Islet of Langerhans (tissue), 1 donor: ENCODE measurements around the gene PRM3.

ENCODE experiments used
- FAIRE-seq: peaks from one replicate; lab custom pipeline; 2011; peaks lifted over from hg19 to GRCh38; lab: Jason Lieb, UNC

Gene PRM3, protein sequence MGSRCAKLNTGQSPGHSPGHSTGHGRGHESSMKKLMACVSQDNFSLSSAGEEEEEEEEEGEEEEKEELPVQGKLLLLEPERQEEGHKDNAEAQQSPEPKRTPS

DNA sequence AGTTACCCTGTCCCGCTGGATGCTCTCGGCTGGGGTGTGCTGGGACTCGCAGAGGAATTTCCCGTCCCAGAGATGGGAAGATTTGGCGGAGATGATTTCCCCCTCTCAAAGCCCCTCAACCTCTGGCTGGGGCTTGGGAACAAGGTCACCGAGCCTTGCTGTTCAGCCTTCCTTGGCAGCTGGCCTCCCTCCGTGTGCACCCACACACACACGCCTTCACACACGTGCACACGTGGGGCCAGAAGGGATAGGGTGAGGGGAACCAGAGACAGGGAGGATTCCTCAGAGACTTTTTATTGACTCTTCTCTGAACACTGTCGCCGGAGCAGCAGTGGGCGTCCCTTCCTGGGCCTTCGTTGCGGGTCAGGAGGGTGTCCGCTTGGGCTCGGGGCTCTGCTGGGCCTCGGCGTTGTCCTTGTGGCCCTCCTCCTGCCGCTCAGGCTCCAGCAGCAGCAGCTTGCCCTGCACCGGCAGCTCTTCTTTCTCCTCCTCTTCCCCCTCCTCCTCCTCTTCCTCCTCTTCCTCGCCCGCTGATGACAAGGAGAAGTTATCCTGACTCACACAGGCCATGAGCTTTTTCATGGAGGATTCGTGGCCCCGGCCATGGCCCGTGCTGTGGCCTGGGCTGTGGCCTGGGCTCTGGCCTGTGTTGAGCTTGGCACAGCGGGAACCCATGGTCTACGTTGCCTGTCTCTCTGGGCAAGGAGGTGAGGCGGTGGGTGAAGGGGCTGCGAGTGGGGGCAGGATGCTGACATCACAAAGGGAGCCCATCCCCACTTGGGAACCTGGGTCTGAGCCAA, at the start of gene PRM3:
Gene PRM3 (minus strand): TSS at position 709 of the 800 bp plus-strand sequence. CDS start 34 bp downstream, at position 675.
- FAIRE-seq, result no peak

DNA sequence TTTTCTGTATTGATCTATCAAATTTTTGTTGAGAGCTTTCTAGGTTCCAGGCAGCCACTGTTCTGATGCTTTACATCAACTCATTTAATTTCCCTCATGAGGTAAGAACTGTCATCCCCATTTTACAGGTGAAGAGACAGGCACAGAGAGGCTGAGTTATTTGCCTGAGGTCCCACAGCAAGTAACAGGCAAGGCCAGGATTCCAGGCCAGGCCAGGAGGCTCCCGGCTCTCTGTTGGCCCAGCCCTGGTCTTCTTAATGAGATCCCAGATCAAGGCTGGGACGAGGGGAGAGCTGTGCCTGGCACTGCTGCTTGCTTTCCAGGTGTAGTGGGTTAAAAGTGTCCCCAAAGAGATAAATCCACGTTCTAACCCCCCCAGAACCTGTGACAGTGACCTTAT, 49.4 kb upstream of the PRM3 start:
- FAIRE-seq, result no peak

DNA sequence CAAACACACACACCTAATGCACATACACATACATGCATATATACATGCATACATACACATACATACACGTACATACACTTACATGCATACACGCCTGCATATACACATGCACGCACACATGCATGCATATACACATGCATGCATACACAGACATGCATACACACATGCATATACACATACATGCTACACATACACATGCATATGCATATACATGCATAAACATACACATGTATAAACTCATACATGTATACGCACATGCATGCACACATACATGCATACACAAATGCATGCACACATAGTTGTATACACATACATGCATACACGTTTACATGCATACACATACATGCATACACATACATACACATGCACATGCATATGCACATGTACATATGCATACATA, 48.2 kb upstream of the PRM3 start:
- no peak for FAIRE-seq

DNA sequence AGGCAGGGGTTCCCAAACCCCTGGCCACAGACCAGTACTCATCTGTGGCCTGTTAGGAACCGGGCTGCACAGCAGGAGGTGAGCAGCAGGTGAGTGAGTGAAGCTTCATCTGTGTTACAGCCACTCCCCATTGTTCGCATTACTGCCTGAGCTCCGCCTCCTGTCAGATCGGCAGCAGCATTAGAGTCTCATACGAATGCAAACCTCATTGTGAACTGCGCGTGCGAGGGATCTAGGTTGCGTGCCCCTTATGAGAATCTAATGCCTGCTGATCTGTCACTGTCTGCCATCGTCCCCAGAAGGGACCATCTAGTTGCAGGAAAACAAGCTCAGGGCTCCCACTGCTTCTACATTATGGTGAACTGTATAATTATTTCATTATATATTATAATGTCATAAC, 46.7 kb upstream of the PRM3 start:
- no peak for FAIRE-seq

DNA sequence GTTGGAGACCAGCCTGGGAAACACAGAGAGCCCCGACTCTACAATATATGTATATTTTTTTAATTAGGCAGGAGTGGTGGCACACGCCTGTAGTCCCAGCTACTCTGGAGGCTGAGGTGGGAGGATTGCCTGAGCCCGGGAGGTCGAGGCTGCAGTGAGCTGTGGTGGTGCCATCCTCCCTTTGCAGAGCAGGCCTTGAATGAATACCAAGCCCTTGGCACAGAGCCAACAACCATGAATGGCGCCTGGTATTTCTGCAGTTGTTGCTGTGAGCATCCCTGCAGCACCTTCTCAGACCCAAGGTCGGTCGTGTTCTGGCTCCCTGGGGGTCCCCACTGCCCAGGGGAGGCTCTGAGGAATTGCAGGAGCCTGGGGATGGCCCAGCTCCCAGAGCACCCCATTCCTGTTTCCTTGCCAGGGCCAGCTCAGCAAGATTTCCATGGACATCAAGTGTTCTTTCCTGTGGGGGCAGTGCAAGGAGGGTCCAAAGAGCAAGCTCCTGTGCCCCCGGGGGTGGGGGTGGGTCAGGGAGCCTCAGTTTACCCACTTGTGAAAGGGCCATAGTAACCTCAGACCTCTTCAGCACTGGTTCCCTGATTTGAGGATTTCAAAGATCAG, 46.2 kb upstream of the PRM3 start:
- FAIRE-seq, result no peak

DNA sequence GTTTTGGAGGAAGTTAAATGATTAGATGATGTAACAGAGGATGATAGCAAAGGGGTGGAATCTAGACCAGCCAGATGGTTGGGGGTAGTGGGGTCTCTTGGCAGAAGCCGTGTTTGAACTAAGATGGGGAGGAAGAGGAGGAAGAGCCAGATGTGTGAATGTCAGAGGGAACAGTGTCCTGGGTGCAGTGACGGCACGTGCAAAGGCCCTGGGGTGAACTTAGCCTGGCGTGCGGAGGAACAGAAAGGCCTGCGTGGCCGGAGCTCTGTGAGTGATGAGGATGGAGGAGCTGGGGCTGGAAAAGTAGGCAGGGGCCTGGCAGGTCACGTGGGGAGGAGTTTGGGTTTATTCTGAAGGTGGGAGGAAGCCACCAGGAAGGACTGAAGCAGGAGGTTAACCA, 45.4 kb upstream of the PRM3 start:
- no peak for FAIRE-seq

DNA sequence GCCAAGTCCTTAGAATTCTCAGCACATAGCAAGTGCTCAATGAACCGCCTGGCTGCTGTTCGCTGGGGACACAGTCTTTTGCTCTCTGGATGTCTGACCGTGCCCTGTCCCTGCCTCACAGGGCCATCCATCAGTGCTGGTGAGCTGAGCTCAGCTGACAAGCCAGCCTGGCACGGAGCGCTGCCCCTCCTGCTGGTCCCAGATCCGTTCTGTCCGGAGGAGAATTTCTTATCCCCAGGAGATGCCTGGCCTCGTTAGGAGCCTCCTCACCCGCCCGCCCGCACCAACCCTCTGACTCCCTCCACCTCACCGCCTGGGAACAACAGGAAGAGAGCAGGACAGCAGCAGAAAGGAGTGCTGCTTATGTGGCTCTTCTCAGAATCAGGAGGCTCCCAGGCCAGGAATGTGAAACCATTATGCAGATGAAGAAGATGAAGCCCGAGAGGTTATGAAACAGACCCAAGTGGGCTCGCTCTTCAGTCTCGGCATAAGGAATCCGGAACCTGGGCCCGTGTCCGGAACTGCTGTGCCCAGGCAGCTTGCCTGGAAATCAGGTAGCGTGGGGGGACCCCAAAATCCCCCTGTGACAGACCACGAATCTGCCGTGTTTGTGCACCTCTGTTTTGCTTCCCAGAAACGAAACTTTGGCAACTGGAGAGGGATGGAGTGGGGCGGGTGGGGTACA, 43.0 kb upstream of the PRM3 start:
- no peak for FAIRE-seq

DNA sequence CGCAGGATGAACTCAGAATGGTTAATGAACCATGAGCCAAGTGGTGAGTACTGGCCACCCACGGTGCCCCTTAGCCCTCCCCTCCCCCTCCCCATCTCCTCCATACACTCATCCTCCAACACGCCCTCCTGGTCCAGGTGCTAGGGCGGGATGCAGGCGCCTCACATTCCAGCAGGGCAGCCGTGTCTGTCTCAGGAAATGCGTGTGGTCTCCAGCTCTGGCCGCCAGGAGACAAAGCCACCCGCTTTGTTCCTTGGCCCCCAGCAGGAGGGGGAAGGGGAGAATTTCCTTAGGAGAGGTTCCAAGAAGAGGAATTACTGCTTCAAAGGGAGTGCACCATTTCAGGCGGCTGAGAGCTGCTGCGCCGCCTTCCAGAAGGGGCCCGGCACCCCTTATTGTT, 42.1 kb upstream of the PRM3 start:
- no peak for FAIRE-seq

DNA sequence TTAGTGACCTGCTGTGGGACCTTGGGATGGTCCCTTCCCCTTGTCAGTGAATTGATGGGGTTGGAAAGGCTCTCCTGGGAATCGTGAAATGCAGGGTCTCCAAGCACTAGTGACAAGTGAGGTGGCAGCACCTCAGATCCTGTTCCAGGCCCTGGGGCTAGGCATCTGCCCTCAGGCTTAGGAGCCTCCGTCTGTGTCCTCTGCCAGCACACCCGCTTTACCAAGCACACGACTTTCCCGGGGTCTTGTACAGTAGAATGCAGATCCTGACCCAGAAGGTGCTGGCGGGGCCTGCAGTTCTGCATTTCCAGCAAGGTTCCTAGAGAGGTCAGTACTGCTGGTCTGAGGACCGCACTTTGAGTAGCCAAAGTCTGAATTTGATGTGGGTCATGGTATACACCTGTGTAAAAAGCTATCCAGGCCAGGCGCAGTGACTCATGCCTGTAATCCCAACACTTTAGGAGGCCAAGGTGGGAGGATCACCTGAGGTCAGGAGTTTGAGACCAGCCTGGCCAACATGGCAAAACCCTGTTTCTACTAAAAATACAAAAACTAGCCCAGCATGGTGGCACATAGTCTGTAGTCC, 41.0 kb upstream of the PRM3 start:
- FAIRE-seq, result no peak

DNA sequence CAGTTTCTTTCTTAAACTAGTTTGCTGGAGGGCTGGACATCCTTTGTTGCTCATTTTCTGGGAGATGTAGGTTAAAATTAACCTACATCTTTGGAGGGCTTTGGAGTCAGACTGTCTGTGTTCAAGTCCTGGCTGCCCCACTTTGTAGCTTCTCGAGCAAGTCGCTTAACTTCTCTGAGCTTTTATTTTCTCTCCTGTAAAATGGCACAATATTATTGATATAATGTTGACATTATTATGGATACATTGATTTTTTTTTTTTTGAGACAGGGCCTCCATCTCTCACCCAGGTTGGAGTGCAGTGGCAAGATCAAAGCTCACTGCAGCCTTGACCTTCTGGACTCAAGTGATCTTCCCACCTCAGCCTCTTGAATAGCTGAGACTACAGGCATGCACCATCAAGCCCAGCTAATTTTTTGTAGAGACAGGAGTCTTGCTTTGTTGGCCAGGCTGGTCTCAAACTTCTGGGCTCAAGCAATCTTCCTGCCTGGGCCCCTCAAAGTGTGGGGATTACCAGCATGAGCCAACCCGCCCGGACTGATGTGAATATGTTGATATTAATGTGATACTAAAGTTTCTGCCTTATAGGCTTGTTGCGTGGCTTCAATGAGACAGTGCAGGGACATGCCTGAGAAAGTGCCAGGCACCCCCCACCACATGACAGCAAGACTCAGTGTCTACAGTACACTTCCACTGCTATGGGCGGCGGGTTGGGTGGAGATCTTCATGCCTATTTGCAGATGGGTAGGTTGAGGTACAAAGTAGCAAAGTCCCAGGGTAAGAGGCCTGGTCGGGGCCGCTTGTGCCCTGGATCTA, 40.3 kb upstream of the PRM3 start:
- FAIRE-seq, result no peak

DNA sequence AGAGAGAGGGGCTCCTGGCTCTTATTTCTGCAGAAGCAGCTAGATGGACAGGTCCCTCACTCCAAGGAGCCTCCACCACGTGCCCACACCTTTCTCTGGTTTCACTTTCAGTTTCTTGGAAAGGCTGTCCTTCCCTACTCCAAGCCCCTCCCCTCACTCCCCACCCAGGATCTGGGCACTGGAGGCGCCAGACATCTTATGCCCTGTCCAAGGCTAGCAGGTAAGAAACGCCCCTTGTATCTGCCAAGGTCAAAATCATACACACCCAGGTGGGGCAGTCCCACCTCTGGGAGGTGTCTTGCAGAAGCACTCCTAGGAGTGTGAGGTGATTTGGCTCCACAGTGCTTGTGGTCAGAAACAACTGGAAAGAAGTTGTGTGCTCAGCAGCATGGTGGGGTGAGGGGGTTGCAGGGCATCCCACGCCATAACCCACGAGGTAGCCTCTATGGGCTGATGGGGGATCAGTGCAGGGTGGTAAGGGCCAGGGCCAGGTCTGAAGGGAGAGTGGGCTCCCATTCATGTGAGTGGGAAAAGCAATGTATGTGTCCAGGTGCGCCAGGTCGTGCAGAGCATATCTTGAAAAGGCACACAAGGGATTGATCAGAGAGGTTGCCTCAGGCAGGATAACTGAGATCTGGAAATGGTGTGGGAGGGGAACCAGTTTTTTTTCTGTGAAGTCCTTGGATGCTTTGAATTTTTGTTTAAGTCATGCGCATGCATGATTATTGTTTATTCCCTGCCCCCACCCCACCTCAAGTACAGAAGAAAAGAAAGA, 39.5 kb upstream of the PRM3 start:
- no peak for FAIRE-seq

DNA sequence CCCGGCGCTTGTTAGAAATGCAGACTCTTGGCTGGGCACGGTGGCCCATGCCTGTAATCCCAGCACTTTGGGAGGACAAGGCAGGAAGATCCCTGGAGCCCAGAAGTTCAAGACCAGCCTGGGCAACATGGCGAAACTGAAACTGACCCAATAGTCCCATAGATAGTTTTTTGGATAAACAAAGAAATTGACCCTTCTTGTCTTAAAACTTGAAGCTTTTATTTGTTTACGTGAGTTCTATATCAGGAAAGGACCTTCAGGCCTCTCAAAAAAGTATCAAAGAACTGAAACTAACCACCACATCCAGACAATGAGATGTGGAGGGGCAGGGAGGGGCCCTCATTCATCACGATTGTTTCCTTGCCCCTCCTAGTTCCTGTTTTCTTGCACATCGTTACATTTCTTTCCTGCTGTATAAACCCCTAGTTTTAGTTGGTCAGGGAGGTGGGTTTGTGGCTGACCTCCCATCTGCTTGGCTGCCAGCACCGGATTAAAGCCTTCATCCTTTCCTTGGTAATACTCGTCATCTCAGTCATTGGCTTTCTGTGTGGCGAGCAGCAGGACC, 37.6 kb upstream of the PRM3 start:
- no peak for FAIRE-seq

DNA sequence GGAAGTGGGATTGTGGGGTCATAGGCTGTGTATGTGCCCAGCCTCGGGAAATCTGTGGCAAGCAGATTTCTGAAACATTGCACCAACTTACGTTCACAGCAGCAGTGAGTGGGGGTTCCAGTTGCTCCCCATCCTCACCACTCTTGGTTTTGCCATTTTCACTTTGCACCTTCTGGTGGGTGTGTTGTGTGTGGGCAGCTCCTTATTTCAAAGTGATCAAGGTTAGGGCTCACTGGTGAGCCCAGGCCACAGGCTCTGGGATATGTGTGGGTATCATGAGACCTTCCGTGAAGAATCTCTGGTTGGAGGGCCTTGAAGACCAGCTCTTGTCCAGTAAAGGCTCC, 37.2 kb upstream of the PRM3 start:
- FAIRE-seq, result no peak

DNA sequence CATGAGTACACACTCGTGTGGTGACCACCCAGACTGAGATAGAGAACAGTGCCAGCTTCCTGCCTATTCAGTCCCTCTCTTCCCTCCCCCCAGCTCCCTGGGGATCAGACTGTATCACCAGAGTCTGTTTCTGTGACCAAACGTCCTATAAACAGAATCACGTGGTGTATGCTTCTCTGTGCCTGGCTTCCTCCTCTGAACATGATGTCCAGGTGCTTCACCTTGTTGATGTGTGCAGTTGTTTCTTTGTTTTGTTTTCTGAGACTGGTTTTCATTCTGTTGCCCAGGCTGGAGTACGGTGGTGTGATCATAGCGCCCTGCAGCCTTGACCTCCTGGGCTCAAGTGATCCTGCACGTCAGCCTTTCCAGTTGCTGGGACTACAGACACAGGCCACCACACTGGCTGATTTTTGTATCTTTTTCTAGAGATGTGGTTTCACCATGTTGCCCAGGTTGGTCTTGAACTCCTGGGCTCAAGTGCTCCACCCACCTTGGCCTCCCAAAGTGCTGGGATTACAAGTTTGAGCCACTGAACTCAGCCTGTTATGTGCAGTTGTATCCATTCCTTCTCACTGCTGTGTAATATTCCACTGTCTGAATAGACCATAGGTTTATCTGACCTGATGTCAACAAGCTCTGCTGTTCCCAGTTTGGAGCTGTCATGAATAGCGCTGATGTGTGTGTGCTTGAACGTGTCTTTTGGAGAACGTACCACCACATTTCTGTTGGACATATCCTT, 36.6 kb upstream of the PRM3 start:
- no peak for FAIRE-seq

DNA sequence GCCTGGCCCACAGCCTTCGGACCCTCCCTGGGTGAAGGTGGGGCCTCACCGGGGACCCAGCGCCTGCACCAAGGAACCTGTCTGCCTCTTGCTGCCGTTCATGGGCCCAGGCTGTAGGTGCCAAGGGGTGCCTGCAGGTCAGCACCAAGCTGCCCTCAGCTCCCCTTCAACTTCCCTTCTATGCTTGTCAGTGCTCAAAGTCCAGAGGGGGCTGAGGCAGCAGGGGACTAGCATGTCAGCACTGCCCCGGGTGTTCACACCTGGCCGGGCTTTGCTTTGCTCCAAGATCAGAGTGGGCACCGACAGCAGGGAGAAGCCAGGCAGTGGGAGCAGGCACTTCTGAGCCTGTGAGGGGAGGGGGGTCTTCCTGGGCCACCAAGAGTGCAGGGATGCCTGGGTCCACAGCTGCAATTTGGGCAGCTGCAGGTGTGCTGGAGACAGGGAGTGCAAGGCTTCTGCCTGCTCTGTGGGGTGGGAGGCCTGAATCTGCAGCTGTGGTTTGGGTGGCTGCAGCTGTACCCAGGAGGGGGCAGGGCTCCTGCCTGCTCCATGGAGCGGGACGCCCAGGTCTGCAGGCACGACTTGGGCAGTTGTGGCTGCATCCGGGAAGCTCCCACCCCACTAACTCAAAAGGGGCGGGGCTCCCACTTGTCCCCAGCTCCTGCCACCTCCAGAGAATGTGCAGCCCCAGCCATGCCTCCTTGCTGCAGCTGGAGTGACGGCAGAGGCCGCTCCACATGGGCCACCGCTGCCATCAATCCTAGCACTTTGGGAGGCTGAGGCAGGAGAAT, 35.3 kb upstream of the PRM3 start:
- no peak for FAIRE-seq

DNA sequence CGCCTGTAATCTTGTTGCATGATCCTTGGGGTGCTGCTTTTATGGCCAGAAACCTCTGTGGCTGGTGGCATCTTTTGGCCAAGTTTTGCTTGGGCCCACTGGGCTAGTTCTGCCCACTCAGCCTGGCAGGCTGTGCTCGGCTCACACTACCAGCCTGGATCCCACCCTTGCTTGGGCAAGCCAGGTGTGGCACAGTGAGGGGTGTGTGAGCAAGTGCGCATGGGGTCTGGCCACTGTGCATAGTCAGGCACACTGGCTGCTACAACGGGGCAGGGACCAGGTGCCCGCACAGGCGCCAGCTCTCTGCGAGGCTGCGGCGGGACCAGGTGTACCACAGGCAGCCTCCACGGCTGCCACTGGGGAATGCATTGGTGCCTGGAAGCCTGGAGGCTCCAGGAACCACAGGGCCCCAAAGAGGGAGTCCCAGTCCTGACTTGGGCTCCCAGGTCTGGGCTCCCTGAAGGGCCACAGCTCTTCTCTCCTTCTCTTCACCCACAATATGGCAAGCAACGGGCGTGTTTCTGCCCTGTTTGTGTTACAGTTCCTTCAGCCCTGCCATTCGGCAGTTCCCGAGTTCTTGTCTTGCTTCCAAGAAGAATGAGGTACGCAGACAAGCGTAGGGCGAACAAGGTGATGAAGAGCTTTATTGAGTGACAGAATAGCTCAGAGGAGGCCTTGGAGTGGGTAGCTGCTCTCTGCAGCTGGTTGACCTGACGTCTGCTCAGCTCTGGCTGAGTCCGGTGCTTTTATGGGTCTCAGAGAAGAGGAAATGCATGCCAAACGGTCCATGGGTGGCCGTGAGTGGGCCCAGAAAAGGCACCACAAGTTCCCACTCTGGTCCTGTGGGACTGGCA, 34.4 kb upstream of the PRM3 start:
- no peak for FAIRE-seq

DNA sequence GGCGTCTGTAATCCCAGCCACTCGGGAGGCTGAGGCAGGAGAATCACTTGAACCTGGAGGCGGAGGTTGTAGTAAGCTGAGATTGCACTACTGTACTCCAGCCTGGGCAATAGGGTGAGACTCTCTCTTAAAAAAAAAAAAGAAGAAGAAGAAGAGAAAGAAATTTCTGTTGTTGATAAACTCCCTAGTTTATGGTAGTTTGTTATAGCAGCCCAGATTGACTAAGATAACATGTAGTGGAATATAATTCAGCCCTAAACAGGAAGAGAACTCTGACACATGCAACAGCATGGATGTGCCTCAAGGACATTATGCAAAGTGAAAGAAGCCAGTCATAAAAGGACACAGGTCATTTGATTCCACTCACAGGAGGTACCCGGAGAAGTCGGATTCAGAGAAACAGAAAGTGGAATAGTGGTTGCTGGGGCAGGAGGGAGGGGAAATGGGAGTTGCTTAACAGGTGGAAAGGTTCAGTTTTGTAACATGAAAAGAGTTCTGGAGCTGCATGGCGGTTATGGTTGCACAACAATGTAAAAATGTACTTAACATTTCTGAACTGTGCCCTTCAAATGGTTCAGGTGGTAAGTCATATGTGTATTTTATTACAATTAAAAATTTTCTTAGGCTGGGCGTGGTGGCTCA, 33.7 kb upstream of the PRM3 start:
- no peak for FAIRE-seq

DNA sequence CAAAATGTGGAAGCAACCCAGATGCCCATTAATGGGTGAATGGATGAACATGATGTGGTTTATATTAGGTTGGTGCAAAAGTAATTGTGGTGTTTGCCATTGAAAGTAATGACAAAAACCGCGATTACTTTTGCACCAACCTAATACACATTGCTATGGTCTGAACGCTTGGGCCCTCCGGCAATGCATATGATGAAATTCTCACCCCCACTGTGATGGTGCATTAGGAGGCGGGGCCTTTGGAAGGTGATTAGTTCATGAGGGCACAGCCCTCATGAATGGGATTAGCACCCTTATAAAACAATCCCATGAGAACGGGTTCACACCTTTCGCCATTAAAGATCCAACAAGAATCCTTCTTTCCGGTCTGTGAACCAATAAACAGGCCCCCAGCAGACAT, 33.0 kb upstream of the PRM3 start:
- no peak for FAIRE-seq
